K562 (cell line): ENCODE data around the gene JAG2.

Experiments
- BRD4 ChIP-seq: fragments of 200-600 bp; sonication (generic); IDR thresholded peaks from 2 replicates; pipeline ENCODE4 v1.6.1; 2017; ENCODE audit warnings: inconsistent platforms
- DNMT1 ChIP-seq: fragments of 450-650 bp; IDR thresholded peaks from 2 replicates; pipeline ENCODE4 v1.6.1; 2016; ENCODE audit warnings: antibody characterized with exemption, mild to moderate bottlenecking
- NR1H2 ChIP-seq: sonication (generic); formaldehyde crosslinking; IDR thresholded peaks from 2 replicates; pipeline ENCODE4 v1.4.0; 2020; ENCODE audit warnings: mild to moderate bottlenecking, missing genetic modification reagents

DNA sequence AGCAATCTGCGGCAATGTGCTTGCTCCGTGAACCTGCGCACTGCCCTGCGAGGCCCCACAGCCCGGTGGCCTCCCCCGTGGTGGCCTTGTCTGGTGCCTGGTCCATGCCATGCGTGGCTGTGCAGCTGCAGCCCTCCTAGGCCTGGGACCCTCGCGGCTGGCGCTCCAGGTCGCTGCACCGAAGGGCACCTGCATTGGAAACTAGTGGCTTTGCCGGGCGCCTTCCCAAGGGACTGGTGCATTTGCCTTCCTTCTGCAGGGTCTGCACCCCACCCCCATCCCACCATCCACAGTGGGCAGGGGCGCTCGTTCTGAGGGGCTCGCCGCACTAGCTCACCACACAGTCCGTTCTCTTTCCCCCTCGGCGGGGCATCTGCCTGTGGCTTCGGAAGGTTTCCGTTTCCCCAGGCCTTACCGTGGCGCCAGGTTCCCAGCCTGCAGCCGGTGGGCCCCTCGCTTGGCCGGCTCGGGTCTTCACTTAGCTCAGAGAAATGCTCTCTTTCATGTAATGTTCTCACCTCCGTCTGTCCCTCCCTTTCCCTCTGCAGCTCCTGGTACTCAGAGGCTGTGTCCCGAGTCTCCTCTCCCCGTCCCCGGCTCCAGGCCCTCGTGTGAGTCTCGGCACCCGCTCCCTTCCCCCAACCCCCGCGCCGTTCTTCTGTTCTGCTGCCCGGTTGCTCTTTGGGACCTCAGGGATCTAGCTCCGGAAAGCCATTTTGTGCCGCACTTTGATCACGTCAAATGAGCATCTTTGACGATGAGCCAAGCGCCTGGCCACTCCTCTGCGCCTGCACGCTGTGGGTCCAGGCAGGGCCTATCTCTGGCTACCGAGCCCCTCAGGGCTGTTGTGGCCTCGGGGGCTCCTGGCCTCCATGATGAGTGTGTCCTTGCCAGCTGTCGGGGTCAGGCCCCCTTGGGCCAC is 31.9 kb downstream of the JAG2 start:
- no peak for TF ChIP-seq BRD4
- no peak for TF ChIP-seq NR1H2
- TF ChIP-seq DNMT1, result no peak
